Lower leg skin (tissue), 3 donors: ENCODE measurements around the gene LNX1.

Experiments used
- CTCF ChIP-seq, 3 donors: fragments of 450-650 bp; IDR thresholded peaks; one replicate each; pipeline ENCODE4 v1.5.1; 2016; ENCODE audit warnings: antibody characterized with exemption in 3 of 3, mild to moderate bottlenecking in 3 of 3, moderate library complexity in 2 of 3
- POLR2A ChIP-seq, 2 donors: fragments of 450-650 bp; IDR thresholded peaks; one replicate each; pipeline ENCODE4 v1.6.1; 2016 to 2017; ENCODE audit warnings: antibody characterized with exemption in 2 of 2, mild to moderate bottlenecking in 1 of 2, moderate library complexity in 1 of 2

DNA sequence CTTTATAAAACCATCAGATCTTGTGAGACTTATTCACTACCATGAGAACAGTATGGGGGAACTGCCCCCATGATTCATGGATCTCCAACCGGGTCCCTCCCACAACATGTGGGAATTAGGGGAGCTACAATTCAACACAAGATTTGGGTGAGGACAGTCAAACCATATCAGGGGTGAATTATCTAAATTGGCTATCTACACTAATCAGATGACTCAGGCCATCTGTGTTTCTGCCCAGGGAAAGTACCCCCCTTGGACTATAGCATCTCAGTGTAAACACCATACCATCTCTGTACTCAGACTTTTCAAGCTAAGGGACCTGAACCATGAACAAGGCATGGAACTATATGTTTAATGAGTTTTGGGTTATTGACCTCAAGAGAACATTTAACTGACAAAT lies 76.8 kb downstream of the LNX1 start:
- TF ChIP-seq CTCF (IDR thresholded peaks at IDR 0.05) (no peak), POLR2A (IDR thresholded peaks at IDR 0.05) (no peak)
